ENCODE measurements around the gene STIM1. TPM values are rescaled to one million over a fixed set of nuclear protein-coding genes. Genes with fewer than 3 reads are reported as not detected.

STIM1 gene
- total RNA-seq, 4 donors from 2014 or later = 65.2 to 150 (median 92.6) TPM

DNA sequence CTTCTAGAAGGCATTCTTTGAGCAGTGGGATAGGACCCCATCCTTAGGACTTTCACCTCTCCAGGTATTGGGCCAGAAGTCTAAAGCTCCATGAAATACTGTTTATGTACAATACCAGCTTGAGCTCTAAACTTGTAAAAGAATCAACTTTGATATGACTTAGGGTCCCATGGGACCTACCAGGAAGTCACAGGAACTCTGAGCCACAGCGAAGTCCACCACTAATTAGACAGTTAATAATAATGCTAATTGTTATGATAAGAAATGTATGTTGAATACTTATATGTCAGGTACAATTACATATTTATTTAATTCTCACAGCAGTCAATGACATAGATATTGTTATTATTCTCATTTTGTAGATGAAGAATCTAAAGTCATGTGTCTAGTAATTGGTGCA lies 35.3 kb downstream of the STIM1 start:
- peaks cover 14 to 43% (median 32%) of the 10 kb centered on the region in 4 donors for H3K4me1 ChIP-seq
- no peaks in the 10 kb centered on the region for H3K9me3 ChIP-seq
- H3K36me3 ChIP-seq = no peaks in the 10 kb centered on the region
- H3K27ac ChIP-seq (replicated peaks in 1 of 4) = no peak overlapping the region
- 73% methylated on average over 1 of the region's 1 CpG for WGBS
- no peak for TF ChIP-seq POLR2AphosphoS5 (IDR thresholded peaks at IDR 0.05)
- TF ChIP-seq POLR2A (IDR thresholded peaks at IDR 0.05; ENCODE audit: low read depth) = no peak
- intact Hi-C loops (cut with DNase I) = no loop called here
- no peaks in the 10 kb centered on the region for H3K27me3 ChIP-seq
- no peak for DNase-seq (ENCODE audit: extremely low spot score)
- H3K4me3 ChIP-seq = no peak overlapping the region

DNA sequence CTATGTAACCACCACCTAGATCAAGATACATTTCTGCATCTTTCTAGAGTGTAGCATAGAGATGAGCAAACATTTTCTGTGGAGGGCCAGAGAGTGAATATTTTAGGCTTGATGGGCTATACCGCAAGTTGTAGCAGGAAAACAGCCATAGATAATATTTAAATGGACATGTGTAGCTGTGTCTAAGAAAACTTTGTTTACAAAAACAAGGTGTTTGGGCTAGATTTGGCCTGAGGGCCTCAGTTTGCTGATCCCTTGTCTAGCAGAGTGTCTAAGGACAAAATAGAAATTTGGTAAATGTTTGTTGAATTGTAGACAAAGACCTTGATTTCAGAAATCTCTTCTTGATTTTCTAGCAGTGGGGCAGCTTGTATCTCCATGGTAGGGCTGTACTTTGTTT lies 36.3 kb downstream of the STIM1 start:
- no peaks in the 10 kb centered on the region for H3K27me3 ChIP-seq
- no peak overlapping the region for H3K4me3 ChIP-seq
- peaks cover 14 to 45% (median 35%) of the 10 kb centered on the region in 4 donors for H3K4me1 ChIP-seq
- 100% methylated on average over 1 of the region's 1 CpG for WGBS
- H3K27ac ChIP-seq (replicated peaks in 1 of 4) = no peak overlapping the region
- no peaks in the 10 kb centered on the region for H3K36me3 ChIP-seq
- intact Hi-C loops (cut with DNase I) = no loop called here
- DNase-seq (ENCODE audit: extremely low spot score) = no peak
- H3K9me3 ChIP-seq = no peaks in the 10 kb centered on the region
- no peak for TF ChIP-seq POLR2A (IDR thresholded peaks at IDR 0.05; ENCODE audit: low read depth)
- no peak for TF ChIP-seq POLR2AphosphoS5 (IDR thresholded peaks at IDR 0.05)
- TF ChIP-seq, protein P1, sequence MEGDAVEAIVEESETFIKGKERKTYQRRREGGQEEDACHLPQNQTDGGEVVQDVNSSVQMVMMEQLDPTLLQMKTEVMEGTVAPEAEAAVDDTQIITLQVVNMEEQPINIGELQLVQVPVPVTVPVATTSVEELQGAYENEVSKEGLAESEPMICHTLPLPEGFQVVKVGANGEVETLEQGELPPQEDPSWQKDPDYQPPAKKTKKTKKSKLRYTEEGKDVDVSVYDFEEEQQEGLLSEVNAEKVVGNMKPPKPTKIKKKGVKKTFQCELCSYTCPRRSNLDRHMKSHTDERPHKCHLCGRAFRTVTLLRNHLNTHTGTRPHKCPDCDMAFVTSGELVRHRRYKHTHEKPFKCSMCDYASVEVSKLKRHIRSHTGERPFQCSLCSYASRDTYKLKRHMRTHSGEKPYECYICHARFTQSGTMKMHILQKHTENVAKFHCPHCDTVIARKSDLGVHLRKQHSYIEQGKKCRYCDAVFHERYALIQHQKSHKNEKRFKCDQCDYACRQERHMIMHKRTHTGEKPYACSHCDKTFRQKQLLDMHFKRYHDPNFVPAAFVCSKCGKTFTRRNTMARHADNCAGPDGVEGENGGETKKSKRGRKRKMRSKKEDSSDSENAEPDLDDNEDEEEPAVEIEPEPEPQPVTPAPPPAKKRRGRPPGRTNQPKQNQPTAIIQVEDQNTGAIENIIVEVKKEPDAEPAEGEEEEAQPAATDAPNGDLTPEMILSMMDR (IDR thresholded peaks at IDR 0.05) = no peak

DNA sequence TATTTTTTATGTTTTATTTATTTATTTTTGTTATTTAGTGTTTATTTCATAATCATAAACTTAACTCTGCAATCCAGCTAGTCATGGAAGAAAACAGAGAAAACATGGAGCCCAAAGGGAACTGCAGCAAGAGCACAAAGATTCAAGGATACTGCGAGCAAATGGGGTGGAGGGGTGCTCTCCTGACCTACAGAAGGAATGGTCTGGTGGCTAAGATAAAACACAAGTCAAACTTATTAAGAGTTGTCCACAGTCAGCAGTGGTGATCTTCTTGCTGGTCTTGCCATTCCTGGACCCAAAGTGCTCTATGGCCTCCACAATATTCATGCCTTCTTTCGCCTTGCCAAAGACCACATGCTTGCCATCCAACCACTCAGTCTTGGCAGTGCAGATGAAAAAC lies 36.7 kb downstream of the STIM1 start:
- Histone ChIP-seq H3K27ac (replicated peaks in 1 of 4) (no peak overlapping the region), H3K4me3 (no peak overlapping the region), H3K36me3 (no peaks in the 10 kb centered on the region), H3K4me1 (peaks cover 14 to 49% (median 36%) of the 10 kb centered on the region in 4 donors), H3K9me3 (no peaks in the 10 kb centered on the region), H3K27me3 (no peaks in the 10 kb centered on the region)
- WGBS = 89% methylated on average over 2 of the region's 2 CpGs
- TF ChIP-seq POLR2AphosphoS5 (IDR thresholded peaks at IDR 0.05) (no peak), POLR2A (IDR thresholded peaks at IDR 0.05; ENCODE audit: low read depth) (no peak), EP300 (IDR thresholded peaks at IDR 0.05) (no peak)
- TF ChIP-seq, protein P1 (IDR thresholded peaks at IDR 0.05) = no peak
- DNase-seq (ENCODE audit: extremely low spot score) = no peak
- intact Hi-C loops (cut with DNase I) = no loop called here

- no peak overlapping the region for H3K4me3 ChIP-seq
- no peaks in the 10 kb centered on the region for H3K9me3 ChIP-seq
- H3K27me3 ChIP-seq = no peaks in the 10 kb centered on the region
- TF ChIP-seq POLR2AphosphoS5 (IDR thresholded peaks at IDR 0.05) (no peak), POLR2A (IDR thresholded peaks at IDR 0.05; ENCODE audit: low read depth) (no peak), EP300 (IDR thresholded peaks at IDR 0.05) (no peak)
- TF ChIP-seq, protein P1 (IDR thresholded peaks at IDR 0.05) = no peak
- no peak for DNase-seq (ENCODE audit: extremely low spot score)
- H3K27ac ChIP-seq (replicated peaks in 1 of 4) = peak overlapping the region in 1 of 4 donors; percentile 58
- 84% methylated on average over 2 of the region's 2 CpGs for WGBS
- no peaks in the 10 kb centered on the region for H3K36me3 ChIP-seq
- peaks cover 14 to 39% (median 30%) of the 10 kb centered on the region in 4 donors for H3K4me1 ChIP-seq
- intact Hi-C loops (cut with DNase I) = no loop called here
These were observed 37.8 kb downstream of the STIM1 start for GRCh38 chr11:3893311-3893710.

- 81% methylated on average over 5 of the region's 5 CpGs for WGBS
- Histone ChIP-seq H3K27ac (replicated peaks in 1 of 4) (peak overlapping the region in 3 of 4 donors; percentile 39 to 58 (median 41)), H3K4me3 (no peak overlapping the region), H3K4me1 (peaks cover 14 to 38% (median 28%) of the 10 kb centered on the region in 4 donors), H3K9me3 (no peaks in the 10 kb centered on the region), H3K27me3 (no peaks in the 10 kb centered on the region), H3K36me3 (no peaks in the 10 kb centered on the region)
- TF ChIP-seq POLR2A (IDR thresholded peaks at IDR 0.05; ENCODE audit: low read depth) (no peak), EP300 (IDR thresholded peaks at IDR 0.05) (no peak)
- TF ChIP-seq, protein P1 (IDR thresholded peaks at IDR 0.05) = no peak
- intact Hi-C loops (cut with DNase I) = no loop called here
- DNase-seq (ENCODE audit: extremely low spot score) = no peak
These were observed 38.8 kb downstream of the STIM1 start for GRCh38 chr11:3894128-3894731.

All from esophagus muscularis mucosa (tissue), 4 donors.